ENCODE results near the gene IFT81. TPM values are rescaled to one million over a fixed set of nuclear protein-coding genes. Genes with fewer than 3 reads are reported as not detected.
A peak's percentile ranks its signal among the peaks of the same experiment; 100 is the strongest.

The IFT81 gene
- total RNA-seq, 1 donor from 2014 or later, result 25.5 TPM

GRCh38 chr12:110185626-110186025 lies 61.5 kb downstream of the IFT81 start:
- Mint-ChIP-seq H3K27ac (no peak overlapping the region), H3K4me1 (peaks cover 11% of the 10 kb centered on the region), H3K4me3 (no peak overlapping the region), H3K27me3 (ENCODE audit: low read depth) (no peaks in the 10 kb centered on the region), H3K9me3 (peaks cover 38% of the 10 kb centered on the region), H3K36me3 (peaks cover 55% of the 10 kb centered on the region)
- TF ChIP-seq CTCF (IDR thresholded peaks at IDR 0.05; ENCODE audit: unreplicated experiment), result no peak
- no peak for DNase-seq (ENCODE audit: low spot score in 2 of 2, unreplicated experiment in 2 of 2)

GRCh38 chr12:110186059-110186458 lies 61.9 kb downstream of the IFT81 start:
- Mint-ChIP-seq H3K9me3 (peaks cover 38% of the 10 kb centered on the region), H3K27ac (no peak overlapping the region), H3K36me3 (peaks cover 58% of the 10 kb centered on the region), H3K4me1 (peaks cover 7% of the 10 kb centered on the region), H3K27me3 (ENCODE audit: low read depth) (no peaks in the 10 kb centered on the region), H3K4me3 (no peak overlapping the region)
- no peak for TF ChIP-seq CTCF (IDR thresholded peaks at IDR 0.05; ENCODE audit: unreplicated experiment)
- no peak for DNase-seq (ENCODE audit: low spot score in 2 of 2, unreplicated experiment in 2 of 2)

GRCh38 chr12:110193196-110193595 lies 69.0 kb downstream of the IFT81 start:
- no peak overlapping the region for H3K4me3 Mint-ChIP-seq
- DNase-seq (ENCODE audit: low spot score in 2 of 2, unreplicated experiment in 2 of 2), result no peak
- peaks cover 16% of the 10 kb centered on the region for H3K9me3 Mint-ChIP-seq
- H3K36me3 Mint-ChIP-seq, result peaks cover 47% of the 10 kb centered on the region
- TF ChIP-seq CTCF (IDR thresholded peaks at IDR 0.05; ENCODE audit: unreplicated experiment), result no peak
- H3K27ac Mint-ChIP-seq, result no peak overlapping the region
- peaks cover 5% of the 10 kb centered on the region for H3K4me1 Mint-ChIP-seq
- H3K27me3 Mint-ChIP-seq (ENCODE audit: low read depth), result no peaks in the 10 kb centered on the region

DNA sequence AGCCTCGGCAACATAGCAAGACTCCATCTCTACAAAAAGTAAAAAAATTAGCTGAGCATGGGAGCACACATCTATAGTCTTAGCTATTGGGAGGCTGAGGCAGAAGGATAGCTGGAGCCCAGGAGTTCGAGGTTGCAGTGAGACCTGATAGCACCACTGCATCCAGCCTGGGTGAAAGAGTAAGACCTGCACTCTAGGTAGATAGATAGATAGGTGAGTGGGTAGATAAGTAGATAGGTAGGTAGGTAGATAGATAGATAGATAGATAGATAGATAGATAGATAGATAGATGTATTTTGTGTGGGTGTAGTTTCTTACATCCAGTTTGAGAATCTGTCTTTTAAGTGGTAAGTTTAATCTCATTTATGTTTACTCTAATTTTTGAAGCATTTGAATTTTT lies 72.8 kb downstream of the IFT81 start:
- no peak for TF ChIP-seq CTCF (IDR thresholded peaks at IDR 0.05; ENCODE audit: unreplicated experiment)
- no peak overlapping the region for H3K4me3 Mint-ChIP-seq
- H3K9me3 Mint-ChIP-seq, result peaks cover 4% of the 10 kb centered on the region
- peaks cover 34% of the 10 kb centered on the region for H3K36me3 Mint-ChIP-seq
- H3K27ac Mint-ChIP-seq, result no peak overlapping the region
- H3K4me1 Mint-ChIP-seq, result peaks cover 19% of the 10 kb centered on the region
- H3K27me3 Mint-ChIP-seq (ENCODE audit: low read depth), result no peaks in the 10 kb centered on the region
- DNase-seq (ENCODE audit: low spot score in 2 of 2, unreplicated experiment in 2 of 2), result no peak

DNA sequence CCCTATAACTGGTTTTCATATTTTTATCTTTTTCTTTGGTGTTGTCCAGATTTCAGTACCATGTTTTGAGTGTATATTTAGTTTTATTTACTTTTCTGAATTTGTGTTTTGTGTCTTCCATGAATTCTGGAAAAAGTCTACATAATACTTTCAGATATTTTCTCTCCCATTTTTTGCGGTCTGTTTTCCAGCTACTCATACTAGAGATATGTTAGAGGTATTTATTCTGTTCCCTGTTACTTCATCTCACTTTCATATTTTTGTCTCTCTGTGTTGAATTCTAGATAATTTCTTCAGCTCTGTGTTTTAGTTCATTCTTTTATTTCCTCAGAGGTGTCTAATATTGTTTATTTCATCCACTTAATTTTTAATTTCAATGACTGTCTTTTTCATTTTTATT lies 74.2 kb downstream of the IFT81 start:
- Mint-ChIP-seq H3K36me3 (peaks cover 28% of the 10 kb centered on the region), H3K27me3 (ENCODE audit: low read depth) (no peaks in the 10 kb centered on the region), H3K4me3 (no peak overlapping the region), H3K27ac (peak overlapping the region; percentile 81), H3K9me3 (peaks cover 4% of the 10 kb centered on the region), H3K4me1 (peaks cover 21% of the 10 kb centered on the region)
- no peak for TF ChIP-seq CTCF (IDR thresholded peaks at IDR 0.05; ENCODE audit: unreplicated experiment)
- no peak for DNase-seq (ENCODE audit: low spot score in 2 of 2, unreplicated experiment in 2 of 2)
